NCI-H2196 (cell line): ENCODE measurements around the gene SLC47A1.
"Not testable (repeated sequence)": the region's sequence is repeated elsewhere in the genome, so short reads cannot be mapped to it uniquely, and the experiment has no call there.

Experiments
- DNase-seq: peaks from one replicate; lab custom pipeline; 2025; ENCODE audit not compliant: unreplicated experiment; lab: John Stamatoyannopoulos, UW

SLC47A1 gene

DNA sequence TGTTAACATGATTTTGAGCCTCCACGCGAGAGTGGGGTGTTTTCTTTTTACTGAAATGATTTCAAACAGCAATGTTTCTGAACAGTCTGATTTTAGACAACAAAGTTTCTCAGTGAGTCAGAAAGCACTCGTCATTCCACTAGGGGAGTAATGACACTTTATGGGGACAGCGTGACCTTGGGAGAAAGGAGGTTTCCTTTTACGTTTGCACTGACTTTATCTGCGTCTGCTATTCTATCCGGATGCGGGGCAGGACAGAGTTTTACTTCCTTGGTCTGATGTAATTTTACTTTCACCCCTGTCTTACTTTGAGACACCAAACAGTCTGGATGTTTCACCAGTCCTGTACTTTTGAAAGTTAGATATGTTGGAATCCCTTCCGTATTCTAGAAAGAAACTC lies 20.7 kb downstream of the SLC47A1 start:
- DNase-seq: no peak

DNA sequence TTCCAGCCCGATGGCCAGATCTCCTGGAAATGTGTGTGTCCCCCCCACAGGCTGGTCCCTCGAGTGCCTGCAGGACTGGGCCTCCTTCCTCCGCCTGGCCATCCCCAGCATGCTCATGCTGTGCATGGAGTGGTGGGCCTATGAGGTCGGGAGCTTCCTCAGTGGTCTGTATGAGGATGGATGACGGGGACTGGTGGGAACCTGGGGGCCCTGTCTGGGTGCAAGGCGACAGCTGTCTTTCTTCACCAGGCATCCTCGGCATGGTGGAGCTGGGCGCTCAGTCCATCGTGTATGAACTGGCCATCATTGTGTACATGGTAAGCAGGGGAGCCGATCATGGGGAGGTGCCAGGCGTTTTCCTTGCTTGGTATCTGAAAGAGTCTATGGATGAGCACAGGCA lies 22.1 kb downstream of the SLC47A1 start:
- no peak for DNase-seq

DNA sequence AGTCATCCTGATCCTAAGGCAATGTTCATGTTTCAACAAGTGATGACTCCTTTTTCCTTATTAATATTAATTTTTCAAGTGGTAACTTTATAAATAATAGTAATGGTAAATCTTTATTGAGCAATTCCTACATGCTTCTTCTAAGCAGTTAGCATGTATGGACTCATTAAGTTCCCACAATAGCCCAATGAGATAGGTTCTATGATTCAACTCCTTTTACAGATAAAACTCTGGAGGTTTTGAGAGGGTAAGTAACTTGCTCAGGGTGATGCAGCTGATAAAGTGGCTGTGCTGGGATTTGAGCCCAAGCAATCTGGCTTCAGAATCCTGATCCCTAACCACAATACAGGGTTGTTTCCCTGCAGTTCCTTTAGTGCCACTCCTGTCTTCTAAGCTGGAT lies 25.3 kb downstream of the SLC47A1 start:
- no peak for DNase-seq

DNA sequence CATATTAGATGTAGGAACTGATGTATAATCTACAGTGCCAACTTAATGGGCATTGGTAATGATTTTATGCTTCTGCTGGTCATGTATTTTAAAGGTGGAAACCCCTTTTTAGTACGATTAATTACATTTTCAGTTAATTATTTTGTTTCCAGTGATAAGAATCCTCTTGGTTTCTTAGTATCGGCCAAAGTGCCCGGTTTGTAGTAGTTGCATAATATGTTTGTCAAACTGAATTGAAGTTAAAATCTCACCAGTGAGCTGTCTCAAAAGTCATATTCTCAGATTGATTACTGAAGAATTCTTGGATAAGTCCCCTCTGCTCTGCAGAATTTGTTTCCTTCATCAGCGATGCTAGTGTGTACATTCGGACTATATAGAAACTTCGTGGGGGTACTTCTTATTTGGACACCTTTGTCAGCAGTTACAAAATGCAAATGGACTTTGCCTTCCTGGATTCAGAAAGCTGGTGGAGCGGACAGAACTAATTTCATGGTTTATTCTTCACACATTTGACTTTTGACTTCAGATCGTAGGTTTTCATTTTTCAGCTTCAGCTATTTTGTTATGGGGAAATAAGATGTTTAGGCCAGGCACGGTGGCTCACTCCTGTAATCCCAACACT lies 28.2 kb downstream of the SLC47A1 start:
- DNase-seq: no peak

DNA sequence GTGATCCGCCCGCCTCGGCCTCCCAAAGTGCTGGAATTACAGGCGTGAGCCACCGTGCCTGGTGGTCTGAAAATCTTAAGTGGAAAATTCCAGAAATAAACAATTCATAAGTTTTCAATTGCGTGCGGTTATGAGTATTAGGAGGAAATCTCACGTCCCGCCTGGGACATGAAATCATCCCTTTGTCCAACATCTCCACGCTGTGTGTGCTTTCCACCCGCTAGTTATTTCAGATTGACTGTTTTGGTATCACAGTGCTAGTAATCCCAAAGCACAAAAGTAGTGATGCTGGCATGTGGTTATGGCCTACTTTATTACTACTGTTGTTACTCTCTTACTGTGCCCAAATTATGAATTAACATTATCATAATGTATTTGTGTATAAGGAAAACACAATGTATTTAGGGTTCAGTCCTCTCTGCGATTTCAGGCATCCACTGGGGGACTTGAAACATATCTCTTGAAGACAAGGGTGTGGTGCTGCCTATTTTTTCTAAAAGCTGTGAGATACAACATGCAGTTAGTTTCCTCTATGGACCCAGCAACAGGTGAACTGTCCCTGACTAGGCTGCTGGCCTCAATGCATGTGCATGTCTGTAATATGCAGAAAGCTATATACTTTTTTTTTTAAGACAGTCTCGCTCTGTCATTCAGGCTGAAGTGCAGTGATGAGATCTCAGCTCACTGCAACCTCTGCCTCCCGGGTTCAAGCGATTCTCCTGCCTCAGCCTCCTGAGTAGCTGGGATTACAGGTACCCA lies 32.3 kb downstream of the SLC47A1 start:
- no peak for DNase-seq

DNA sequence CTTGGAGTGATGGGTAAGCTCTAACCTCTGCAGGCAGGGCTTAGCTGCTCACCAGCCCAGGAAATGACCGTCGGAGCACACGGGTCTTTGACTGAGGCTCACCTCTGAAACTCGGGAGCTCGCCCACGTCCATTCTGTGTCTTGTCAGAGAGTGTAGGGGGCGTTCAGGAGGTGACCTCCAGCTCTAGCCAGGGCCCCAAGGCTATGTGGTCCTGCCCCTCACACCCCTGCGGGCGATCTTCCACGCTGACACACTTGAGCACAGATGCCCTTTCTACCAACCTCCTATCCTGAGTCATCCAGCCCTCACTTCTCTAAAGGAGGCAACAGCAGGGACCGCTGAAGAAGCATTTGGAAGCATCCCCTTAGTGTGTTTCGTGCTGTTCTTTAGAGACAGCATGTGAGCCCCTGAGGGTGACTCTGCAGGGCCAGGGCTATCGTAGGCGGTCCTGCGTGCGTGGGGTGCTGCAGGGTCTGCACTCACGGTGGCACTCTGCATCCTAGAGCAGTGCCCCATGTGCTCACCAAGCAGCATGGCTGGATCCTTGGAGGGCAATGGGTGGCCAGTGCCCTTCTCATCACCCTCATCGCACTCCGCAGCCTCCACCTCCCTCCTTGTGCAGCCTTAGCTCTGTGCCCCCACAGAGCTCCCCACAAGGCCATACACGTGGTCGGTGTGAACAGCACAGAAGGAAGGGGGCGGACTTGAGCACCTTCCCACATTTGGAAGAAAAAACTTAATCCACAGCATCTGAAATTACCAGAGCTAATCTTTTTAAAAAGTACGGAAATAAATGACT lies 33.8 kb downstream of the SLC47A1 start:
- DNase-seq: no peak

DNA sequence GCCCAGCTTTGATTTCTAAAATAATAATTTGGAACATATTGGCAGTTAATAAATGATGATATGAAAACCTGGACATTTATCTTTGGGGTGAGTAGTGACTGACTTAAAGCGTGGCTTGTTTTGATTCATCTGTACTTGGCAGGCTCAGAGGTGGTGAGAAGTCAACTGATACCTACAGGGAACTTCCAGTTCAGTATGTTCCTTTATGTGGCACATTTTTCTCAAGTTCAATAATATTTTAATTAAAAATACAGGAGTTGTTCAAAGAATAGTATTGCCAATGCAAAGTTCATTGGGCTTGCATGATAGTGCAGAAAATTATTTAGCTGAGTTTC lies 34.3 kb downstream of the SLC47A1 start:
- DNase-seq: no peak

DNA sequence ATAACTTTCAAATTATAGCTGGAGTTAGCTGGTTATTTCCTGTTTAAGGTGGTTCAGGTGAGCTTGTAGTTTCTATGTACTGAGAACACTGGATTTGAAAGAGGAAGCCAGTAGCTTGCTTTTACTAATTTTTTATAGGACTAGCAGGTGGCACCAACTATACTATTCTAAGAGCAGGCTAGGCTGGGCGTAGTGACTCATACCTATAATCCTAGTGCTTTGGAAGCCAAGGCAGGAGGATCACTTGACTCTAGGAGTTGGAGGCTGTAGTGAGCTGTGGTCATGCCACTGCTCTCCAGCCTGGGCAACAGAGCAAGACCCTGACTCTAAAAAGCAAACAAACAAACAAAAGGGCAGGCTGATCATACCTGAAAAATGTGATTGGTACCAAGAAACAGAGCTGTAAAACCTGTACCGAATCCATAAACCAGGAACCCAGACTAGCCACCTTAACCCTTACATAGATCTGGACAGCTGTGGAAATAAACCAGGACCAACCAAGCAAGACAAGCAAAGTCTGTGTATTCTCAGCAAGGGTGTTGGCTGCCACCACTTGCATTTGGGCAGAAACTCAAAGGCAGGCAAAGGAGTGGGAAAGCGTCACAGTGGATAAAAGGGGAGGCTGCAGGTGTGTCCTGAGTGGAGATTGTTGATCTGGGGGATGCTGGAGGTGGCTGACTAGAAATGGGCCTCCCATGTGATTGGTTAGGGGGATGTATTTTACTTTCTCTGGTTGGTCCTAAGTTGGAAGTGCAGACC lies 36.3 kb downstream of the SLC47A1 start:
- no peak for DNase-seq

GRCh38 chr17:19570544-19571062 lies 36.9 kb downstream of the SLC47A1 start:
- DNase-seq: no peak

GRCh38 chr17:19573075-19573474 lies 39.4 kb downstream of the SLC47A1 start:
- DNase-seq: no peak

DNA sequence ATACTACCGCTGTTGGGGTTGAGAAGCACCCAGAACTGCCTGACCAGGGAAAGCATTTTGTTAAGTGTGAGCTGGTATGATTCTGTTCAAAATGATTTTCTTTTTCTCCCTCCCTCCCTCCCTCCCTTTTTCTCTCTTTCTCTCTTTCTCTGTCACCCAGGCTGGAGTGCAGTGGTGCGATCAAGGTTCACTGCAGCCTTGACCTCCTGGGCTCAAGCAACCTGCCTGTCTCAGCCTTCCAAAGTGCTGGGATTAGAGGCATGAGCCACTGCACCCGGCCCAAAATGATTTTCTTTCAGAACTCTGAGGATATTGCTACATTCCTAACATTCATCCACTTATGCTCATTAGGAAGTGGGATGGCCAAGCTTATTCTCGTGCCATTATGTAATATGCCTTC lies 41.3 kb downstream of the SLC47A1 start:
- DNase-seq: no peak

GRCh38 chr17:19578545-19578944 lies 44.9 kb downstream of the SLC47A1 start:
- DNase-seq: no peak

DNA sequence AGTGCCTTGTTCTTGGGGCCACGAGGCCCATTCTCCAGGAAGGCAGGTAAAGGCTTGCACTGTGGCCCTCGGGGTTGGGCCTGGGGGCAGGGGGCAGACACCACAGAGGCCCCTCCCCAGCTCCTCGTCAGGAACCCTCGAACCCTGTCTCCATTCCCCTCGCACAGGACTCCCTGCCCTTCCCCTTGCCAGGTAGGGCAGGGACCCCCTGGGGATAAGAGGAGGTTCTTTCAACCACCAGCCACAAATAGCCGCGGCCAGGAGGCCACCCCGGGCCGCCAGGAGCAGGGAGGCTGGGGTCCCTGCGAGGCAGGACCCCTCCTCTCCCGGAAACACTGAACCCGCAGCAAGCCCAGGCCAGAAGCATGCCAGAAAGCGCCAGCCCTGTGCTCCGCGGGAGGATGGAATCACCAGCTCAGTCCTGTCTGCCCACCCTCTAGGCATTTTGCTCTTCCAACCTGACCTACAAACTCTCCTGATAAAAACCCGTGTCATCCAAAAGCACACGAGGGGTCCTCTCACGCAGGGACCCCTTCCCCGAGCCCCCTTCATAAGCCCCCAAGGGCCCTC lies 45.6 kb downstream of the SLC47A1 start:
- DNase-seq: no peak

DNA sequence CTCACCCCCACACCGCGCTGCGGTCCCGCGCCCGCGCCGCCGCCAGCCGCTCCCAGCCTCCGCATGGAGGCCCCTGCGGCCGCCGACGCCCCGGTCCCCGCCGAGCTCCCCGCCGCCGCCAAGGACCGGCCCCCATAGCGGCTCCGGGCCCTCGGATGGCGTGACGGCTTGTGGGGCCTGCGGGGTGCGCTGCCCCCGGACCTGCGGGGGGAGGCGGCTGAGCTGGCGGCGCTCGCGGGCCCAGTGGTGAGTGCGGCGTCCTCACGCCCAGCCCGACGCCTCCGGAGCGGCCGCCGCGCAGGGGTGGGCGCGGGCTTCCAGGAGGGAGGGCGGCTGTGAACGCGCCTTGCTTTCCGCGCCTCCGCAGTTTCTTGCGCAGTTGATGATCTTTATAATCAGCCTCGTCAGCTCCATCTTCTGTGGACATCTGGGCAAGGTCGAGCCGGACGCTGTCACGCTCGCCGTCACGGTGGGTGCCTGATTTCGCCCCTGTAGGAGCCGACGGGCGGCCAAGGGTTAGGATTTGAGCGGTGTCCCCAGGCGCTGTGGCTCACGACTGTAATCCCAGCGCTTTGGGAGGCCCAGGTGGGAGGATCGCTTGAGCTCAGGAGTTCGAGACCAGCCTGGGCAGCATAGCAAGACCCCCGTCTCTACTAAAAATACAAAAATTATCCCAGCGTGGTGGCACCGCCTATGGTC lies 46.4 kb downstream of the SLC47A1 start:
- DNase-seq: no peak

- DNase-seq: not testable (repeated sequence)
These were observed 46.9 kb downstream of the SLC47A1 start for GRCh38 chr17:19580566-19580920.

DNA sequence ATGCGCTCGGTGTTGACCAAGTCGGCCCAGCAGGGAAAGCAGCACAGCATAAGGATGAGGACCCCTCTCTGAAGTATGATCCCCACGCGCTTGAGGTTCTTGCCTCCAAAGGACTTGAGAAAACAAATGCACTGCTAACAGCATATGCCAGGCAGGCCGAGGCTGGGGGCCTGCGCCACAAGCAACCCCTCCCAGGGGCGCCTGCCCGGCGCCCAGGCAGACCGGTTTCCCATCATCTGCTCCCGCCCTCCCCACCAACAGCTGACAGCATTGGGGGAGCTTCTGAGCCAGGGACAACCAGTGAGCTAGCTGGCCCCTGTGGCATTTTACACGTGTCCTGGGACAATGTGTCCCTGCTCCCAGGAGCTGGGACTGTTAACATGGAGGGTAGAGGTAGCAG lies 48.5 kb downstream of the SLC47A1 start:
- DNase-seq: not testable (repeated sequence)

GRCh38 chr17:19583871-19584270 lies 50.2 kb downstream of the SLC47A1 start:
- no peak for DNase-seq

DNA sequence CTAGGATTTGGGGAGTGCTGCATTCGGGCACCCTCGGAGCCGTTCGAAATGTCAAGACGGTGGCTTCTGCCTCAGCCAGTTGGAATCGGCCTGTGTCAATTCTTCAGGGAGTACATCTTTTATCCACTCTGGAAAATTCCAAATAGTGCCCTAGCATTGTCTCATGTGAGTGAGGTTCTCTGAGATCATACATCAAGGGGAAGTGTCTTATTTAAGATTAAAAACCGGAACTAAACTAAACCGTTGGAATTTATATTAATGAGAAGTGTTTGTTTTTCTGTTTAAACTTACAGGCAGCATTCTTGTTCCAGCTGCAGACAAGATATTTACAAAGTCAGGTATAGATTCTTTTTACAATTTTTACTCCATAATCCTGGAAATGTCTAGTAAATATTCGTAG lies 56.8 kb downstream of the SLC47A1 start:
- no peak for DNase-seq

DNA sequence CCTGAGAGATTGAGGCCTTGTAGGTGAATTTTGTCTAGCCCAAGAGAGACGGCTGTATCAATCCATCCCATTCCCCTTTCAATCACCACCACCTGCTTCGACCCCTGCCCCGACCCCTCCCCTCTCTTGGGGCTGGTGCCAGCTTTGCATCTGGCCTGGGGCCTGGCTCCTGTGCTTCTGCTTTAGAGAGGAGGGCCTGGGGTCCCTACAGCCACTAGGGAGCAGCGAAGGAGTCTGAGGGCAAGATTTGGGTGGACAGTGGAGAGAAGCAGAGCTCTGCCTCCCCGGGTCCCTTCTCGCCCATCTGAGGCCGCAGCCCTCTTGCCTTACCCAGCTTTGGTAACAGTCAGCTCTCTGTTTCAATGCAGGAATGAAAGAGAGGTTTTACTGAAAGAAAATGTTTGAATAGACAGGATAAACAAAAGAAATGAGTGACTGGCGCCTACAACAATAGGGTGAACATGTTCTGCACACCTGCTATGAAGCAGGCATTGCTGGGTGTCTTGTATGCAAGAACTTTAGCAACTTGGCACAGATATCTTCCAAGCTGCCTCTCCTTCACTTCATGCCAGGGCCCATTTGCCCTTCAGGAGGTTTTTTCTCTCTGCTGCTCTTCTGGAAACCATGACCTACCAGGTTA lies 57.4 kb downstream of the SLC47A1 start:
- no peak for DNase-seq

DNA sequence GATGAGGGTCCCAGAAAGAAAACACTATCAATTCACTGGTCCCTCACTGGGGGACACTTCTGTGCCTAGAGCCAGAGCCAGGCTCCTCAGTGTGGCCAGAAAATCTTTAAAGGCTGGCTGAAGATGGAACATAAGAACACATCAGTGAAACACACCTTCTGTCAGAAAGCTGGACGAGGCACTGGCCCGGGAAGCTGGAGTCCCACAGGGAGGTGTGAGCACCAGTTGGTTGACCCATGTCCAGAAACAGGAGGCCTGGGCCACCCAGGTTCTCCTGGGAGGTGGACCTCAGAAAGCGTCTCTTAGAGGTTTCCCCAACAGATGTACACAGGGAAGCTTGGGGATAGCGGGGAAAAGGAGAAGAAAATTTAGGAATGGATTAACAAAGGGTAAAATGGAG lies 58.7 kb downstream of the SLC47A1 start:
- DNase-seq: no peak
